ENCODE results near the gene ZNF891. TPM values are rescaled to one million over a fixed set of nuclear protein-coding genes. Genes with fewer than 3 reads are reported as not detected.

The ZNF891 gene
- total RNA-seq, 4 donors from 2014 or later = 4.6 to 7.0 (median 6.0) TPM

- Histone ChIP-seq H3K4me1 (no peaks in the 10 kb centered on the region), H3K27me3 (no peaks in the 10 kb centered on the region), H3K9me3 (no peaks in the 10 kb centered on the region), H3K4me3 (replicated peaks in 1 of 3) (no peak overlapping the region), H3K36me3 (peaks cover 66 to 71% of the 10 kb centered on the region in 2 donors), H3K27ac (no peak overlapping the region)
- 93 to 95% methylated on average over 2 of the region's 2 CpGs for WGBS, 2 donors
- intact Hi-C loops (cut with DNase I) = no loop called here
- no peak for TF ChIP-seq POLR2A (IDR thresholded peaks at IDR 0.05)
- TF ChIP-seq, protein P1, sequence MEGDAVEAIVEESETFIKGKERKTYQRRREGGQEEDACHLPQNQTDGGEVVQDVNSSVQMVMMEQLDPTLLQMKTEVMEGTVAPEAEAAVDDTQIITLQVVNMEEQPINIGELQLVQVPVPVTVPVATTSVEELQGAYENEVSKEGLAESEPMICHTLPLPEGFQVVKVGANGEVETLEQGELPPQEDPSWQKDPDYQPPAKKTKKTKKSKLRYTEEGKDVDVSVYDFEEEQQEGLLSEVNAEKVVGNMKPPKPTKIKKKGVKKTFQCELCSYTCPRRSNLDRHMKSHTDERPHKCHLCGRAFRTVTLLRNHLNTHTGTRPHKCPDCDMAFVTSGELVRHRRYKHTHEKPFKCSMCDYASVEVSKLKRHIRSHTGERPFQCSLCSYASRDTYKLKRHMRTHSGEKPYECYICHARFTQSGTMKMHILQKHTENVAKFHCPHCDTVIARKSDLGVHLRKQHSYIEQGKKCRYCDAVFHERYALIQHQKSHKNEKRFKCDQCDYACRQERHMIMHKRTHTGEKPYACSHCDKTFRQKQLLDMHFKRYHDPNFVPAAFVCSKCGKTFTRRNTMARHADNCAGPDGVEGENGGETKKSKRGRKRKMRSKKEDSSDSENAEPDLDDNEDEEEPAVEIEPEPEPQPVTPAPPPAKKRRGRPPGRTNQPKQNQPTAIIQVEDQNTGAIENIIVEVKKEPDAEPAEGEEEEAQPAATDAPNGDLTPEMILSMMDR (IDR thresholded peaks at IDR 0.05) = no peak
- DNase-seq = no peak
Measured at GRCh38 chr12:133145981-133146380, 15.9 kb upstream of the ZNF891 start.

GRCh38 chr12:133135747-133136146 lies 5.7 kb upstream of the ZNF891 start:
- Histone ChIP-seq H3K36me3 (peaks cover 28 to 45% of the 10 kb centered on the region in 2 donors), H3K9me3 (no peaks in the 10 kb centered on the region), H3K4me1 (peaks cover 6 to 10% of the 10 kb centered on the region in 2 donors), H3K27ac (no peak overlapping the region), H3K27me3 (no peaks in the 10 kb centered on the region), H3K4me3 (replicated peaks in 1 of 3) (no peak overlapping the region)
- TF ChIP-seq POLR2A (IDR thresholded peaks at IDR 0.05) = no peak
- TF ChIP-seq, protein P1 (IDR thresholded peaks at IDR 0.05) = no peak
- WGBS, 2 donors = 93 to 97% methylated on average over 2 of the region's 2 CpGs
- DNase-seq = no peak
- intact Hi-C loops (cut with DNase I) = no loop called here

DNA sequence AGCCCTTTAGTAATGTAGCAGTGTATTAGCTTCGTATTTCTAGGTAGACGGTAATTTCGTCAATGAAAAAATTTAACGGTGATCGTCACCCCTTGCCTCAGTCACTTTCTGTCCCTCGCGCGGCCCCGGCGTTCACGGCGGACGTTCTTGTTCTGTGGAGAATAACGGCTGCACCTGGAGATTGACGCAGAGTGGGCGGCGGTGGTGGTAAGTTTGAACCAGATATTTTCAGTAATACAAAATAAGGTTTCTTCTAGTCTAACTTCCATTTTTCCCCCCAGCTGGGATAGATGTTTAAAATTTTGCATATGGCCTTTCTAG lies 694 bp upstream of the ZNF891 start:
- peak overlapping the region; percentile 63 to 86 (median 76) for H3K4me3 ChIP-seq (replicated peaks in 1 of 3)
- peak overlapping the region; percentile 90 to 95 (median 94) for H3K27ac ChIP-seq
- DNase-seq = peak; percentile 54 to 60
- WGBS, 2 donors = 0 to 1% methylated on average over 17 of the region's 17 CpGs
- H3K4me1 ChIP-seq = peaks cover 6 to 14% of the 10 kb centered on the region in 2 donors
- no peak for TF ChIP-seq POLR2A (IDR thresholded peaks at IDR 0.05)
- TF ChIP-seq, protein P1 (IDR thresholded peaks at IDR 0.05) = no peak
- peaks cover 7 to 13% of the 10 kb centered on the region in 2 donors for H3K36me3 ChIP-seq
- no peaks in the 10 kb centered on the region for H3K27me3 ChIP-seq
- intact Hi-C loops (cut with DNase I) = no loop called here
- no peaks in the 10 kb centered on the region for H3K9me3 ChIP-seq

DNA sequence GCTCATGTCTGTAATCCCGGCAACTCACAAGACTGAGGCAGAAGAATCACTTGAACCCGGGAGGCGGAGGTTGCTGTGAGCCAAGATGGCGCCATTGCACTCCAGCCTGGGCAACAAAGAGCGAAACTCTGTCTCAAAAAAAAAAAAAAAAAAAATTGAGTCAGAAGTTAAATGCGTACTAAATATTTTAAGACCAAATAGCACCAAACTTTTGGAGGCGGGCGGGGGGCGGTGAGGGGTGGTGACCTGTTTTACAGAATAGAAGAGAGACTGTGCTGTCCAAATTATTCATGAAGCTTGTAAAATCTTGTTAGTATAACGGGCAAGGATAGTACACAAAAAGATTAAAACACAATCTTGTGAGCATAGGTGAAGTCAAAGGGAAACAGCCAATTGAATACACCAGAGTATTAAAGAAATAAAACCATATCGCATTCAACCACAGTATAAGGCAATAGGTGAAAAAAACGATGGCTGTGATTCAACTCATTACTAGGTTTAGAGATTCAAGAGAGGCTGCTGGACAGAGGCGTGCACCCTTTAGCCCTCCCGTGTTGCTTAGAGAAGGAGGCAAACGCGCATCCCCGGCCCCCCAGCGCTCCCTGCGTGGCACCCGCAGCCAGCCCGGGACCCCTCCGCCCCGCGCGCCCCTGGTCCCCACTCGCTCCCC lies 571 bp downstream of the ZNF891 start:
- 16 to 17% methylated on average over 24 to 25 of the region's 26 CpGs for WGBS, 2 donors
- no peaks in the 10 kb centered on the region for H3K9me3 ChIP-seq

DNA sequence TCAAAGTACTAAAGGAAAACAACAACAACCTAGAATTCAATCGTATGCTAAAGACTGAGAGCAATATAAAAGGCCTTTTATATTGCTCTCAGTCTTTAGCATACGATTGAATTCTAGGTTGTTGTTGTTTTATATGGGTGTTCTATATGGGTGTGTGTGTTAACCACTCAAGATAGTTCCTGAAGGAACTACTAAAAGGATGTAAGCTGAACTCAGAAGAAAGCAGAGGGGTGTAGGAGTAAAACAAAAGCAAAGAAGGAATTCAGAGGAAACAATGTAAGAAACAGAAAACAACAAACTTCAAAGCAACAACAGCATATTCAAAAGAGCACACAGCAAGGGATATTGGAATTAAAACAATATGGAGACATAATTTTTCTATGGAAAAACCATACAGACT lies 5.4 kb downstream of the ZNF891 start:
- peaks cover 0 to 4% of the 10 kb centered on the region in 2 donors for H3K4me1 ChIP-seq
- 97 to 99% methylated on average over 2 of the region's 2 CpGs for WGBS, 2 donors
- H3K27ac ChIP-seq = no peak overlapping the region
- peaks cover 14 to 28% of the 10 kb centered on the region in 2 donors for H3K36me3 ChIP-seq
- no peak for DNase-seq
- H3K9me3 ChIP-seq = peaks cover 12% of the 10 kb centered on the region
- H3K27me3 ChIP-seq = no peaks in the 10 kb centered on the region
- TF ChIP-seq, protein P1 (IDR thresholded peaks at IDR 0.05) = no peak
- no peak for TF ChIP-seq POLR2A (IDR thresholded peaks at IDR 0.05)
- intact Hi-C loops (cut with DNase I) = no loop called here
- H3K4me3 ChIP-seq (replicated peaks in 1 of 3) = no peak overlapping the region

More for the DNA sequence above, 571 bp downstream of the ZNF891 start:
- peak overlapping the region; percentile 90 to 95 (median 94) for H3K27ac ChIP-seq
- TF ChIP-seq, protein P1 (IDR thresholded peaks at IDR 0.05) = no peak
- no peak for TF ChIP-seq POLR2A (IDR thresholded peaks at IDR 0.05)
- peaks cover 6 to 14% of the 10 kb centered on the region in 2 donors for H3K4me1 ChIP-seq
- H3K4me3 ChIP-seq (replicated peaks in 1 of 3) = peak overlapping the region; percentile 37 to 63 (median 44)
- peak; percentile 3 to 12 for DNase-seq
- H3K36me3 ChIP-seq = peaks cover 0 to 15% of the 10 kb centered on the region in 2 donors
- intact Hi-C loops (cut with DNase I) = no loop called here
- H3K27me3 ChIP-seq = no peaks in the 10 kb centered on the region
